ENCODE measurements around the gene SMG6.

GRCh38 chr17:2040942-2041560 is 262.5 kb downstream of the SMG6 start:
- no peak for TF ChIP-seq CTCF (IDR thresholded peaks at IDR 0.05)
- no peak for TF ChIP-seq EZH2 (IDR thresholded peaks at IDR 0.05; ENCODE audit: borderline replicate concordance, insufficient read depth, low read depth, low read length, poor library complexity, severe bottlenecking)

Measured in B cell (primary cell).